GF-D8 (cell line): ENCODE results near the gene STAB2.

Source experiments
- DNase-seq: peaks from one replicate; lab custom pipeline; 2025; lab: John Stamatoyannopoulos, UW

STAB2 gene

GRCh38 chr12:103588680-103589079 is 1.6 kb downstream of the STAB2 start:
- no peak for DNase-seq

GRCh38 chr12:103589517-103589916 is 2.4 kb downstream of the STAB2 start:
- DNase-seq = no peak

- DNase-seq = no peak
These were observed 3.2 kb downstream of the STAB2 start for GRCh38 chr12:103590271-103590670.

GRCh38 chr12:103596981-103597380 is 9.9 kb downstream of the STAB2 start:
- no peak for DNase-seq

GRCh38 chr12:103599274-103599673 is 12.2 kb downstream of the STAB2 start:
- DNase-seq = no peak

GRCh38 chr12:103600967-103601728 is 14.1 kb downstream of the STAB2 start:
- no peak for DNase-seq

- no peak for DNase-seq
These were observed 33.3 kb downstream of the STAB2 start for GRCh38 chr12:103620395-103620794.

- DNase-seq = no peak
These were observed 36.6 kb downstream of the STAB2 start for GRCh38 chr12:103623716-103624115.

- no peak for DNase-seq
These were observed 39.4 kb downstream of the STAB2 start for GRCh38 chr12:103626498-103626897.

GRCh38 chr12:103627189-103627855 is 40.2 kb downstream of the STAB2 start:
- no peak for DNase-seq

GRCh38 chr12:103632554-103633216 is 45.6 kb downstream of the STAB2 start:
- DNase-seq = no peak

- no peak for DNase-seq
These were observed 47.7 kb downstream of the STAB2 start for GRCh38 chr12:103634732-103635131.

- no peak for DNase-seq
These were observed 48.3 kb downstream of the STAB2 start for GRCh38 chr12:103635419-103635818.

GRCh38 chr12:103637021-103637420 is 49.9 kb downstream of the STAB2 start:
- no peak for DNase-seq

- DNase-seq = no peak
These were observed 50.4 kb downstream of the STAB2 start for GRCh38 chr12:103637429-103637828.

GRCh38 chr12:103639983-103640382 is 52.9 kb downstream of the STAB2 start:
- DNase-seq = no peak

GRCh38 chr12:103640410-103640809 is 53.3 kb downstream of the STAB2 start:
- no peak for DNase-seq

GRCh38 chr12:103640831-103641230 is 53.8 kb downstream of the STAB2 start:
- DNase-seq = no peak

GRCh38 chr12:103642240-103642864 is 55.3 kb downstream of the STAB2 start:
- no peak for DNase-seq

- DNase-seq = no peak
These were observed 58.1 kb downstream of the STAB2 start for GRCh38 chr12:103645202-103645601.

GRCh38 chr12:103647267-103647666 is 60.2 kb downstream of the STAB2 start:
- DNase-seq = no peak

- DNase-seq = no peak
These were observed 65.7 kb downstream of the STAB2 start for GRCh38 chr12:103652808-103653207.
